DND-41 (cell line): ENCODE results near the gene NEK4.

ENCODE experiments used
- CTCF ChIP-seq: IDR thresholded peaks from 2 replicates; pipeline ENCODE4 v1.5.1; 2012; ENCODE audit warnings: borderline replicate concordance, low read length, moderate library complexity, mild to moderate bottlenecking; ENCODE audit not compliant: poor library complexity, severe bottlenecking; ENCODE audit errors: extremely low read depth
- EZH2 ChIP-seq: IDR thresholded peaks from 3 replicates; pipeline ENCODE4 v1.6.1; 2012; ENCODE audit warnings: borderline replicate concordance, low read depth, mild to moderate bottlenecking, moderate library complexity, low read length, inconsistent platforms; ENCODE audit not compliant: severe bottlenecking

- no peak for TF ChIP-seq CTCF
- TF ChIP-seq EZH2, result no peak
Observed at GRCh38 chr3:52817221-52817620, 46.5 kb upstream of the NEK4 start.
